ENCODE data around the gene NAT10. TPM values are rescaled to one million over a fixed set of nuclear protein-coding genes. Genes with fewer than 3 reads are reported as not detected.

The NAT10 gene
- polyA plus RNA-seq, 1 of the 3 experiments (the other 2 are of a cell fraction): 31.0 TPM

DNA sequence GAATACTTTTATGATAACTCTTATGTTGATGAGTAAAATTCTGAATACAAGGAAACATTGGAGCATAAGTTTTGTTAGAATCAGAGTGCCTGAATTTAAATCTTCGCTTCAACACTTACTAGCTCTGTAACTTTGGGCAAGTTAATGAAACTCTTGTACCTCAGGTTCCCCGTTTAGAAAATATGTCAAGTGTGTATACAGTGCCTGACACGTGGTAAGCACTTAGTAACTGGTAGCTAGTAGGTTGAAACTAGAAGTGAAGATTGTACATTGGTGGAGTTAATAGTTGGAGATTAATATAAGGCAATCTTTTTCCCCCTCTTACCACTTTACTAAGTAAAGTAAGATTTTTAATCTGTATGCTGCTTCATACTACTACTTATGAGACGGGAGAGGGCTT lies 24.8 kb upstream of the NAT10 start:
- peaks cover 22% of the 10 kb centered on the region for H3F3A ChIP-seq (replicated peaks; ENCODE audit: insufficient read depth)
- H3K4me3 ChIP-seq (ENCODE audit: low read depth in 2 of 2, low read length in 1 of 2): no peak overlapping the region
- H4K20me1 ChIP-seq (ENCODE audit: insufficient read depth): peaks cover 55% of the 10 kb centered on the region
- no peaks in the 10 kb centered on the region for H3K9me2 ChIP-seq
- no peak for DNase-seq
- H3K36me3 ChIP-seq (replicated peaks in 1 of 2; ENCODE audit: control insufficient read depth in 1 of 2, insufficient read depth in 2 of 2, low read length in 1 of 2): peaks cover 80 to 93% of the 10 kb centered on the region in 2 experiments
- no peak overlapping the region for H3K27ac ChIP-seq (ENCODE audit: low read depth in 2 of 2, low read length in 1 of 2)
- TF ChIP-seq RXRA (IDR thresholded peaks at IDR 0.05; ENCODE audit: borderline replicate concordance, low read depth) (no peak), RFX5 (IDR thresholded peaks at IDR 0.05; ENCODE audit: low read length) (no peak)
- no peak overlapping the region for H3K4me2 ChIP-seq
- H3K9me3 ChIP-seq: no peaks in the 10 kb centered on the region
- no peaks in the 10 kb centered on the region for H3K27me3 ChIP-seq (ENCODE audit: insufficient read depth)
- 94% methylated on average over 4 of the region's 4 CpGs for WGBS (ENCODE audit: low lambda C conversion rate)
- no peak overlapping the region for H2AFZ ChIP-seq (ENCODE audit: low read depth)
- POLR2A ChIA-PET: interaction anchor here (0.6 kb wide), 1 partner anchor 29 kb away, joined by 3 read pairs; the partner anchor contains the start of gene CAPRIN1
- H3K79me2 ChIP-seq (ENCODE audit: insufficient read depth): peaks cover 96% of the 10 kb centered on the region
- peaks cover 0 to 9% of the 10 kb centered on the region in 2 experiments; a peak in 1 of 4 replicates for H3K4me1 ChIP-seq (ENCODE audit: control insufficient read depth in 1 of 2, insufficient read depth in 2 of 2, low read depth in 1 of 2, low read length in 1 of 2)
- H3K9ac ChIP-seq: no peak overlapping the region
- CTCF ChIA-PET: interaction anchor here (0.9 kb wide), 1 partner anchor 88 kb away, joined by 3 read pairs; no protein-coding TSS in a partner anchor

DNA sequence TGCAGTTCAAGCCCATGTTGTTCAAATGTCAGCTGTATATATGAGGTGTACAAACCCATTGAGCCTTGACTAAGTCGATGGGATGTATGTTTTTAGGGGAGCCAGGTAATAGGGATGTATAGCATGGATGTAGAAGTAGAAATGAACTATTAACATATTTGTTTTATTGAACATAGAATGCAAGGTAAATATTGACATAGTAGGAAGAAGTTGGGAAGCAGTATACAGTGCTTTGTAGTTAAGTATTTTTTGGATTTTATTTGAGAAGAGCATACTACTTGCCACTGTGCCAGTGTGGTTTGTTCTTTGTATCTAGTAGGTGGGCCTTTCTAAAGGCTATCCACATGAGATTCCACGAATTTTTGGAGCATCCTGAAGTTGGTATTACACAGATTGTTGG lies 20.8 kb upstream of the NAT10 start:
- POLR2A ChIA-PET: no interaction called here
- H3F3A ChIP-seq (replicated peaks; ENCODE audit: insufficient read depth): peaks cover 22% of the 10 kb centered on the region
- no peaks in the 10 kb centered on the region for H3K9me3 ChIP-seq
- peaks cover 70 to 90% of the 10 kb centered on the region in 2 experiments for H3K36me3 ChIP-seq (replicated peaks in 1 of 2; ENCODE audit: control insufficient read depth in 1 of 2, insufficient read depth in 2 of 2, low read length in 1 of 2)
- TF ChIP-seq CHD2 (IDR thresholded peaks at IDR 0.05; ENCODE audit: low read length, partially characterized antibody): no peak
- TF ChIP-seq, protein P1, sequence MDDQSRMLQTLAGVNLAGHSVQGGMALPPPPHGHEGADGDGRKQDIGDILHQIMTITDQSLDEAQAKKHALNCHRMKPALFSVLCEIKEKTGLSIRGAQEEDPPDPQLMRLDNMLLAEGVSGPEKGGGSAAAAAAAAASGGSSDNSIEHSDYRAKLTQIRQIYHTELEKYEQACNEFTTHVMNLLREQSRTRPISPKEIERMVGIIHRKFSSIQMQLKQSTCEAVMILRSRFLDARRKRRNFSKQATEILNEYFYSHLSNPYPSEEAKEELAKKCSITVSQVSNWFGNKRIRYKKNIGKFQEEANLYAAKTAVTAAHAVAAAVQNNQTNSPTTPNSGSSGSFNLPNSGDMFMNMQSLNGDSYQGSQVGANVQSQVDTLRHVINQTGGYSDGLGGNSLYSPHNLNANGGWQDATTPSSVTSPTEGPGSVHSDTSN (IDR thresholded peaks at IDR 0.05): no peak
- no peak overlapping the region for H3K4me3 ChIP-seq (ENCODE audit: low read depth in 2 of 2, low read length in 1 of 2)
- H2AFZ ChIP-seq (ENCODE audit: low read depth): no peak overlapping the region
- no peaks in the 10 kb centered on the region for H3K27me3 ChIP-seq (ENCODE audit: insufficient read depth)
- 0 out of 4 replicates have a peak, but pooled peaks cover 0 to 3% of the 10 kb centered on the region in 2 experiments for H3K4me1 ChIP-seq (ENCODE audit: control insufficient read depth in 1 of 2, insufficient read depth in 2 of 2, low read depth in 1 of 2, low read length in 1 of 2)
- H3K27ac ChIP-seq (ENCODE audit: low read depth in 2 of 2, low read length in 1 of 2): peak overlapping the region in 1 of 2 experiments; percentile 26; a peak in 1 of 4 replicates
- CTCF ChIA-PET: interaction anchor here (1.1 to 1.3 kb wide), 2 partner anchors 10 to 98 kb away, joined by 4 to 5 read pairs; no protein-coding TSS in a partner anchor
- H3K4me2 ChIP-seq: no peak overlapping the region
- peaks cover 29% of the 10 kb centered on the region for H4K20me1 ChIP-seq (ENCODE audit: insufficient read depth)
- H3K9ac ChIP-seq: no peak overlapping the region
- H3K79me2 ChIP-seq (ENCODE audit: insufficient read depth): peaks cover 89% of the 10 kb centered on the region
- no peaks in the 10 kb centered on the region for H3K9me2 ChIP-seq
- 54% methylated on average over 2 of the region's 2 CpGs for WGBS (ENCODE audit: low lambda C conversion rate)
- no peak for DNase-seq

DNA sequence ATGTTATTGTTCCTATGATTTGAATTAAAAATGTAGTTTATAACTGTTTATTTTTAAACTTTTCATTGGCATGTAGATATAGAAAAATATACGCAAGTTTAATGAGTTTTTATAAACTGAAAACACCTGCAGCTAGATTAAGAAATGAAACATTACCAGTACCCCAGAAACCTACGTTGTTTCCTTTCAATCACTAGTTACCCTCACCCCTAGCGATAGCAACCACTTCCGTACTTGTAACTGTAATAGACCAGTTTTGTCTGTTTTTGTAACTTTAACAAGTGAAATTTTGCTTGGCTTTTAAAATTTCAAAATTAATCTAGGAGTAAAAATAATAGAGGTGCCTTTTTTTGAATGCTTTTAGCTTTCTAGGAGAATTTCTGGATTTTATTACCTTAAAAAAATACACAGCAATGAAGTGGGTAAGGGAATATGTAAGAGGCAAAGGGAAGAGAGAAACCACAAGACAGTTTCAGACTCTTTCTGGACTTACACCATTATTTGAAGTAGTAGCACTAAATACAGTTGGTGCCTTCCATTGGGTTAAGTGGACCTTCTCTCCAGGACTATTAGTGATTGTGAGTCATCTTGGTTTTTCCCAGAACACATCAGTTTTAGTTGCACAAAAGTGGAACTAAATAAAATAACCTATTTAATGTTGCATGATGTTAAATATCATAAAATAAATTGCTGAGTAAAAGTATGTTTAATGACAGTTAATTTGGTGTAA lies 18.7 kb upstream of the NAT10 start:
- peaks cover 22% of the 10 kb centered on the region for H3F3A ChIP-seq (replicated peaks; ENCODE audit: insufficient read depth)
- no peaks in the 10 kb centered on the region for H3K27me3 ChIP-seq (ENCODE audit: insufficient read depth)
- no peak for DNase-seq
- H3K79me2 ChIP-seq (ENCODE audit: insufficient read depth): peaks cover 89% of the 10 kb centered on the region
- H4K20me1 ChIP-seq (ENCODE audit: insufficient read depth): peaks cover 21% of the 10 kb centered on the region
- H3K9ac ChIP-seq: no peak overlapping the region
- H3K9me2 ChIP-seq: no peaks in the 10 kb centered on the region
- H3K27ac ChIP-seq (ENCODE audit: low read depth in 2 of 2, low read length in 1 of 2): peak overlapping the region in 1 of 2 experiments; percentile 20; a peak in 1 of 4 replicates
- H3K4me2 ChIP-seq: no peak overlapping the region
- H3K36me3 ChIP-seq (replicated peaks in 1 of 2; ENCODE audit: control insufficient read depth in 1 of 2, insufficient read depth in 2 of 2, low read length in 1 of 2): peaks cover 76 to 90% of the 10 kb centered on the region in 2 experiments
- H3K9me3 ChIP-seq: no peaks in the 10 kb centered on the region
- H2AFZ ChIP-seq (ENCODE audit: low read depth): no peak overlapping the region
- no peak overlapping the region for H3K4me3 ChIP-seq (ENCODE audit: low read depth in 2 of 2, low read length in 1 of 2)
- POLR2A ChIA-PET: no interaction called here
- WGBS (ENCODE audit: low lambda C conversion rate): 96% methylated on average over 4 of the region's 4 CpGs
- 0 out of 4 replicates have a peak, but pooled peaks cover 0 to 3% of the 10 kb centered on the region in 2 experiments for H3K4me1 ChIP-seq (ENCODE audit: control insufficient read depth in 1 of 2, insufficient read depth in 2 of 2, low read depth in 1 of 2, low read length in 1 of 2)
- CTCF ChIA-PET: interaction anchor here (1.0 to 1.2 kb wide), 2 partner anchors 26 to 90 kb away, joined by 3 to 5 read pairs; no protein-coding TSS in a partner anchor
- TF ChIP-seq EZH2phosphoT487 (IDR thresholded peaks at IDR 0.05; ENCODE audit: borderline replicate concordance, low read depth): no peak
- TF ChIP-seq GATA2 (CRISPR knock-in tag; IDR thresholded peaks at IDR 0.05): no peak
- no peak for TF ChIP-seq JUND (IDR thresholded peaks at IDR 0.05)
- no peak for TF ChIP-seq FOXJ3 (CRISPR knock-in tag; IDR thresholded peaks at IDR 0.05)
- no peak for TF ChIP-seq GABPA (IDR thresholded peaks at IDR 0.05; ENCODE audit: low read depth)
- TF ChIP-seq, protein P1 (IDR thresholded peaks at IDR 0.05): no peak
- no peak for TF ChIP-seq YY1 (IDR thresholded peaks at IDR 0.05; ENCODE audit: low read depth)
- no peak for TF ChIP-seq SIN3A (IDR thresholded peaks at IDR 0.05; ENCODE audit: borderline replicate concordance, low read depth, low read length)
- no peak for TF ChIP-seq FOSL2 (IDR thresholded peaks at IDR 0.05; ENCODE audit: borderline replicate concordance, low read depth)
- no peak for TF ChIP-seq TCF12 (IDR thresholded peaks at IDR 0.05)
- TF ChIP-seq, protein P2, sequence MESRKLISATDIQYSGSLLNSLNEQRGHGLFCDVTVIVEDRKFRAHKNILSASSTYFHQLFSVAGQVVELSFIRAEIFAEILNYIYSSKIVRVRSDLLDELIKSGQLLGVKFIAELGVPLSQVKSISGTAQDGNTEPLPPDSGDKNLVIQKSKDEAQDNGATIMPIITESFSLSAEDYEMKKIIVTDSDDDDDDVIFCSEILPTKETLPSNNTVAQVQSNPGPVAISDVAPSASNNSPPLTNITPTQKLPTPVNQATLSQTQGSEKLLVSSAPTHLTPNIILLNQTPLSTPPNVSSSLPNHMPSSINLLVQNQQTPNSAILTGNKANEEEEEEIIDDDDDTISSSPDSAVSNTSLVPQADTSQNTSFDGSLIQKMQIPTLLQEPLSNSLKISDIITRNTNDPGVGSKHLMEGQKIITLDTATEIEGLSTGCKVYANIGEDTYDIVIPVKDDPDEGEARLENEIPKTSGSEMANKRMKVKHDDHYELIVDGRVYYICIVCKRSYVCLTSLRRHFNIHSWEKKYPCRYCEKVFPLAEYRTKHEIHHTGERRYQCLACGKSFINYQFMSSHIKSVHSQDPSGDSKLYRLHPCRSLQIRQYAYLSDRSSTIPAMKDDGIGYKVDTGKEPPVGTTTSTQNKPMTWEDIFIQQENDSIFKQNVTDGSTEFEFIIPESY (IDR thresholded peaks at IDR 0.05; ENCODE audit: borderline replicate concordance, low read depth): no peak
- no peak for TF ChIP-seq ELF1 (IDR thresholded peaks at IDR 0.05)
- TF ChIP-seq TEAD4 (IDR thresholded peaks at IDR 0.05; ENCODE audit: borderline replicate concordance, insufficient read depth): no peak
- TF ChIP-seq CHD2 (IDR thresholded peaks at IDR 0.05; ENCODE audit: low read length, partially characterized antibody): no peak
- TF ChIP-seq, protein P3, sequence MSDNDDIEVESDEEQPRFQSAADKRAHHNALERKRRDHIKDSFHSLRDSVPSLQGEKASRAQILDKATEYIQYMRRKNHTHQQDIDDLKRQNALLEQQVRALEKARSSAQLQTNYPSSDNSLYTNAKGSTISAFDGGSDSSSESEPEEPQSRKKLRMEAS (IDR thresholded peaks at IDR 0.05; ENCODE audit: low read depth): no peak

Data from SK-N-SH (cell line).